Fibroblast of peridontal ligament (primary cell): ENCODE data around the gene ATP2B1.

Experiments
- DNase-seq: peaks from one replicate; pipeline ENCODE4 v3.0.0-alpha.2; 2010; ENCODE audit errors: extremely low read depth

ATP2B1 gene

GRCh38 chr12:89693639-89694202 is 14.9 kb downstream of the ATP2B1 start:
- DNase-seq, result peak; percentile 49

GRCh38 chr12:89692439-89692838 is 16.2 kb downstream of the ATP2B1 start:
- DNase-seq, result no peak

GRCh38 chr12:89691659-89692058 is 17.0 kb downstream of the ATP2B1 start:
- DNase-seq, result no peak

- DNase-seq, result peak; percentile 65
Measured at GRCh38 chr12:89690925-89691324, 17.7 kb downstream of the ATP2B1 start.

GRCh38 chr12:89689306-89689705 is 19.3 kb downstream of the ATP2B1 start:
- DNase-seq, result no peak

GRCh38 chr12:89686311-89686710 is 22.3 kb downstream of the ATP2B1 start:
- DNase-seq, result peak; percentile 22

- DNase-seq, result no peak
Measured at GRCh38 chr12:89685363-89685972, 23.2 kb downstream of the ATP2B1 start.

GRCh38 chr12:89684136-89684535 is 24.5 kb downstream of the ATP2B1 start:
- DNase-seq, result no peak

GRCh38 chr12:89682284-89682683 is 26.4 kb downstream of the ATP2B1 start:
- no peak for DNase-seq

- no peak for DNase-seq
Measured at GRCh38 chr12:89680409-89680808, 28.2 kb downstream of the ATP2B1 start.

GRCh38 chr12:89679631-89680030 is 29.0 kb downstream of the ATP2B1 start:
- DNase-seq, result no peak

- DNase-seq, result no peak
Measured at GRCh38 chr12:89678225-89678624, 30.4 kb downstream of the ATP2B1 start.

GRCh38 chr12:89676930-89677329 is 31.7 kb downstream of the ATP2B1 start:
- DNase-seq, result no peak

- DNase-seq, result no peak
Measured at GRCh38 chr12:89674326-89674942, 34.2 kb downstream of the ATP2B1 start.

GRCh38 chr12:89673603-89674002 is 35.0 kb downstream of the ATP2B1 start:
- DNase-seq, result no peak

GRCh38 chr12:89672589-89672979 is 36.1 kb downstream of the ATP2B1 start:
- no peak for DNase-seq

GRCh38 chr12:89671469-89671868 is 37.2 kb downstream of the ATP2B1 start:
- peak; percentile 81 for DNase-seq

GRCh38 chr12:89669197-89669596 is 39.4 kb downstream of the ATP2B1 start:
- no peak for DNase-seq

- DNase-seq, result no peak
Measured at GRCh38 chr12:89665556-89665955, 43.1 kb downstream of the ATP2B1 start.

GRCh38 chr12:89664441-89664840 is 44.2 kb downstream of the ATP2B1 start:
- no peak for DNase-seq

- DNase-seq, result peak; percentile 59
Measured at GRCh38 chr12:89663577-89664357, 44.9 kb downstream of the ATP2B1 start.

GRCh38 chr12:89662623-89663022 is 46.0 kb downstream of the ATP2B1 start:
- DNase-seq, result peak; percentile 43
